AG08396 (cell line): ENCODE measurements around the gene CRACR2A.

Source experiments
- DNase-seq: peaks from one replicate; pipeline ENCODE4 v3.0.0; 2012; ENCODE audit warnings: low spot score, mixed read lengths

The CRACR2A gene

GRCh38 chr12:3595721-3596120, 157.2 kb downstream of the CRACR2A start:
- DNase-seq, result no peak

- DNase-seq, result no peak
Measured at GRCh38 chr12:3594966-3595365, 157.9 kb downstream of the CRACR2A start.

- DNase-seq, result no peak
Measured at GRCh38 chr12:3593906-3594483, 158.9 kb downstream of the CRACR2A start.

- DNase-seq, result no peak
Measured at GRCh38 chr12:3592856-3593625, 159.9 kb downstream of the CRACR2A start.

- DNase-seq, result no peak
Measured at GRCh38 chr12:3589745-3590144, 163.2 kb downstream of the CRACR2A start.

- no peak for DNase-seq
Measured at GRCh38 chr12:3587402-3588013, 165.4 kb downstream of the CRACR2A start.

GRCh38 chr12:3583656-3584334, 169.1 kb downstream of the CRACR2A start:
- no peak for DNase-seq

GRCh38 chr12:3580094-3580749, 172.7 kb downstream of the CRACR2A start:
- DNase-seq, result no peak

GRCh38 chr12:3579446-3580093, 173.3 kb downstream of the CRACR2A start:
- DNase-seq, result no peak

- no peak for DNase-seq
Measured at GRCh38 chr12:3578557-3578956, 174.4 kb downstream of the CRACR2A start.

GRCh38 chr12:3576891-3577290, 176.0 kb downstream of the CRACR2A start:
- no peak for DNase-seq

- DNase-seq, result no peak
Measured at GRCh38 chr12:3574986-3575385, 177.9 kb downstream of the CRACR2A start.

GRCh38 chr12:3572560-3572959, 180.3 kb downstream of the CRACR2A start:
- no peak for DNase-seq

- DNase-seq, result no peak
Measured at GRCh38 chr12:3571724-3572123, 181.2 kb downstream of the CRACR2A start.

- DNase-seq, result no peak
Measured at GRCh38 chr12:3571323-3571722, 181.6 kb downstream of the CRACR2A start.

GRCh38 chr12:3568695-3569094, 184.2 kb downstream of the CRACR2A start:
- DNase-seq, result no peak

GRCh38 chr12:3565985-3566384, 186.9 kb downstream of the CRACR2A start:
- no peak for DNase-seq
